CD4-positive, alpha-beta T cell (primary cell): Measurements from ENCODE around the gene SWAP70. TPM values are rescaled to one million over a fixed set of nuclear protein-coding genes. Genes with fewer than 3 reads are reported as not detected.
A peak's percentile ranks its signal among the peaks of the same experiment; 100 is the strongest.

Experiments used
- ATAC-seq: fragments of 200-7000 bp; cut with Tn5 transposase; one replicate; pipeline ENCODE4 v1.10.0; 2022; ENCODE audit warnings: mild to moderate bottlenecking; ENCODE audit not compliant: poor library complexity
- CTCF ChIA-PET: fragments of 350-600 bp; sonication (Branson Sonifier 250); formaldehyde crosslinking; loops from one replicate; lab custom pipeline; 2021; ENCODE audit warnings: antibody characterized with exemption, inconsistent platforms; lab: Charles Lee
- POLR2A ChIA-PET: fragments of 350-600 bp; sonication (Branson Sonifier 250); formaldehyde crosslinking; loops from one replicate; lab custom pipeline; 2021; ENCODE audit warnings: antibody characterized with exemption, inconsistent platforms; lab: Charles Lee
- DNase-seq, 14 experiments: peaks; one replicate each; pipeline ENCODE4 v3.0.0-alpha.2; 2013 to 2020; ENCODE audit warnings: mixed read lengths in 2 of 14
- H3K27ac ChIP-seq, 2 donors: one replicate each; pipeline versions ENCODE4 v1.5.1 to v1.7.0; 2013; ENCODE audit warnings: low read length in 2 of 2, low read depth in 1 of 2, mild to moderate bottlenecking in 1 of 2
- H3K27me3 ChIP-seq, 2 experiments: 1 replicate in 1 of 2; 2 replicates in 1 of 2; pipeline versions ENCODE4 v1.6.1 to v1.7.0; 2013; ENCODE audit warnings: low read length in 2 of 2, control low read depth in 1 of 2, mild to moderate bottlenecking in 1 of 2, moderate library complexity in 1 of 2; ENCODE audit not compliant: insufficient read depth in 2 of 2, control insufficient read depth in 1 of 2
- H3K36me3 ChIP-seq: one replicate; pipeline ENCODE4 v1.6.1; 2013; ENCODE audit warnings: low read length, control low read depth; ENCODE audit not compliant: insufficient read depth
- H3K4me1 ChIP-seq: one replicate; pipeline ENCODE4 v1.6.1; 2013; ENCODE audit warnings: low read length, control low read depth; ENCODE audit not compliant: insufficient read depth
- H3K4me3 ChIP-seq: one replicate; pipeline ENCODE4 v1.5.1; 2013; ENCODE audit warnings: mild to moderate bottlenecking, low read length, moderate library complexity
- H3K9me3 ChIP-seq, 2 experiments: 1 replicate in 1 of 2; 2 replicates in 1 of 2; pipeline versions ENCODE4 v1.6.1 to v1.7.0; 2013; ENCODE audit warnings: low read length in 2 of 2, mild to moderate bottlenecking in 2 of 2, control low read depth in 1 of 2, moderate library complexity in 1 of 2; ENCODE audit not compliant: control insufficient read depth in 1 of 2, insufficient read depth in 1 of 2
- H3K27ac Mint-ChIP-seq: one replicate; pipeline ENCODE4 v1.8.0; 2020; ENCODE audit warnings: mixed read lengths
- H3K27me3 Mint-ChIP-seq: one replicate; pipeline ENCODE4 v1.8.0; 2021; ENCODE audit warnings: mixed read lengths
- H3K36me3 Mint-ChIP-seq: one replicate; pipeline ENCODE4 v1.8.0; 2021; ENCODE audit warnings: low read depth, mixed read lengths
- H3K4me1 Mint-ChIP-seq: one replicate; pipeline ENCODE4 v1.8.0; 2021; ENCODE audit warnings: low read depth, mixed read lengths
- H3K4me3 Mint-ChIP-seq: one replicate; pipeline ENCODE4 v1.8.0; 2020; ENCODE audit warnings: mild to moderate bottlenecking, mixed read lengths
- H3K9me3 Mint-ChIP-seq: one replicate; pipeline ENCODE4 v1.8.0; 2020; ENCODE audit warnings: mixed read lengths
- intact Hi-C, 2 experiments: fragments of 100-400 bp; cut with DNase I in 1 of 2; cut with micrococcal nuclease in 1 of 2; formaldehyde crosslinking; loops; one replicate each; pipeline versions ENCODE4 v1.15.1 to v1.9.0; 2023 to 2025; cut with DNase I, micrococcal nuclease
- total RNA-seq, 174 experiments: library from RNA in 2 of 174; stranded (reverse) in 2 of 174; gene quantifications; one replicate each; pipeline ENCODE4 v1.2.3 and lab custom pipeline; 2021 to 2026
- TF ChIP-seq, protein P1 (sequence below): fragments of 200-600 bp; IDR thresholded peaks from one replicate; pipeline ENCODE4 v1.8.0; 2022; ENCODE audit warnings: antibody characterized with exemption, mild to moderate bottlenecking

The SWAP70 gene
- total RNA-seq, 2 experiments from 2014 or later: 4.0 to 4.1 TPM

DNA sequence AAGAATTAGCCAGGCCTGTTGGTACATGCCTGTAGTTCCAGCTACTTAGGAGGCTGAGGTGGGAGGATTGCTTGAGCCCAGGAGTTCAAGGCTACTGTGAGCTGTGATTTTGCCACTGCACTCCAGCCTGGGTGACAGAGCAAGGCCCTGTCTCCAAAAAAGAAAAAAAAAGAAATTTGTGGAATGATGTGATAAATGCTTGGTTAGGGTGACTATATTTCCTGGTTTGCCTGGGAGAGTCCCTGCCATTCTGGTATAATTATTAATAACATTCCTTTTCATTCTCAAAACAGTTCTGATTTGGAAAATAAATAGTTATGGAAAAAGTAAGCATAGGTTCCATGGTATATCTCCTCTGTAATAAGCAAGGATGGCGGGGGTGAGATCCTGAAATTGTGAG, 74.8 kb downstream of the SWAP70 start:
- peak overlapping the region; percentile 79 for H3K27ac Mint-ChIP-seq
- ChIA-PET CTCF (no interaction called here), POLR2A (no interaction called here)
- DNase-seq (no peak), ATAC-seq (no peak)
- no peaks in the 10 kb centered on the region for H3K27me3 Mint-ChIP-seq
- peaks cover 59% of the 10 kb centered on the region for H3K36me3 Mint-ChIP-seq
- Histone ChIP-seq H3K4me1 (no peaks in the 10 kb centered on the region), H3K27me3 (no peaks in the 10 kb centered on the region), H3K9me3 (peaks cover 0 to 13% of the 10 kb centered on the region in 2 experiments), H3K4me3 (no peak overlapping the region), H3K27ac (no peak overlapping the region), H3K36me3 (peaks cover 7% of the 10 kb centered on the region)
- H3K4me3 Mint-ChIP-seq: no peak overlapping the region
- H3K4me1 Mint-ChIP-seq: peaks cover 13% of the 10 kb centered on the region
- TF ChIP-seq, protein P1, sequence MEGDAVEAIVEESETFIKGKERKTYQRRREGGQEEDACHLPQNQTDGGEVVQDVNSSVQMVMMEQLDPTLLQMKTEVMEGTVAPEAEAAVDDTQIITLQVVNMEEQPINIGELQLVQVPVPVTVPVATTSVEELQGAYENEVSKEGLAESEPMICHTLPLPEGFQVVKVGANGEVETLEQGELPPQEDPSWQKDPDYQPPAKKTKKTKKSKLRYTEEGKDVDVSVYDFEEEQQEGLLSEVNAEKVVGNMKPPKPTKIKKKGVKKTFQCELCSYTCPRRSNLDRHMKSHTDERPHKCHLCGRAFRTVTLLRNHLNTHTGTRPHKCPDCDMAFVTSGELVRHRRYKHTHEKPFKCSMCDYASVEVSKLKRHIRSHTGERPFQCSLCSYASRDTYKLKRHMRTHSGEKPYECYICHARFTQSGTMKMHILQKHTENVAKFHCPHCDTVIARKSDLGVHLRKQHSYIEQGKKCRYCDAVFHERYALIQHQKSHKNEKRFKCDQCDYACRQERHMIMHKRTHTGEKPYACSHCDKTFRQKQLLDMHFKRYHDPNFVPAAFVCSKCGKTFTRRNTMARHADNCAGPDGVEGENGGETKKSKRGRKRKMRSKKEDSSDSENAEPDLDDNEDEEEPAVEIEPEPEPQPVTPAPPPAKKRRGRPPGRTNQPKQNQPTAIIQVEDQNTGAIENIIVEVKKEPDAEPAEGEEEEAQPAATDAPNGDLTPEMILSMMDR: no peak
- peaks cover 14% of the 10 kb centered on the region for H3K9me3 Mint-ChIP-seq
- intact Hi-C loops: no loop called here

DNA sequence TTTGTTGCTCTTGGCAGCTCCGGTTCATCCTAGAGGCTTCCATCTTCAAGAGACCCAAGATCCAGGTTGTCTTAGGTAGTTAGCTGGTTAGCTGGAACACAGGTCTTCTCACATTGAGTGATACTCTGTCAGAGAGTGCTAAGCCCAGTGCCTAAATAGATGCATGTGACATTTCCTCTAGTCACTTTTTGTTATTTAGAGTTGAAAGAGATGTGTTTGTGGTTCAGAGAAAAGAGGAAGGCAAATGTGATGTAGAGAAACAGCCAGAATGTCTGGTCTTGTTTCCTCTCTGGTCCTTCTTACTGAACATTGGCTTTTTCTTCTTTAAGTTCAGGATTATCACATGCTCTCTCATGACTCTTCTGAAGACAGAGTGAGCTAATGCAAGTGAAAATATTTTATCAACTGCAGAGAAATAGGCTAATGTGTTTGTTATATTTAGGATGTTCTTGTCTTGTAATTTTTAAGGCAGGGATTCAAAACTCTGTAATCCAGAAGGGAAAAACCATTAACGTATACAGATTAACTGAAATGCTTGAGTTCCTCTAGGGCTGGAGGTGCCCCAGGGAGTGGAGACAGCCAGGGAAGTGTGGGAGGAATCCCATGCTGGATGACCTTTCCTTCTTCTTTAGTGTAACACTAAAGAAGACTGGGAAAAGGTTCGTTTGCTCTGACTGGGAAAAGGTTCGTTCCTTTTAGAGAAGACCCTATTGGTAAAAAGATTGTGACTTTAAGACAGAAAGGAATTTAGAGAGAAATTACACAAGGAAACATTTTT, 75.4 kb downstream of the SWAP70 start:
- intact Hi-C loops: no loop called here

DNA sequence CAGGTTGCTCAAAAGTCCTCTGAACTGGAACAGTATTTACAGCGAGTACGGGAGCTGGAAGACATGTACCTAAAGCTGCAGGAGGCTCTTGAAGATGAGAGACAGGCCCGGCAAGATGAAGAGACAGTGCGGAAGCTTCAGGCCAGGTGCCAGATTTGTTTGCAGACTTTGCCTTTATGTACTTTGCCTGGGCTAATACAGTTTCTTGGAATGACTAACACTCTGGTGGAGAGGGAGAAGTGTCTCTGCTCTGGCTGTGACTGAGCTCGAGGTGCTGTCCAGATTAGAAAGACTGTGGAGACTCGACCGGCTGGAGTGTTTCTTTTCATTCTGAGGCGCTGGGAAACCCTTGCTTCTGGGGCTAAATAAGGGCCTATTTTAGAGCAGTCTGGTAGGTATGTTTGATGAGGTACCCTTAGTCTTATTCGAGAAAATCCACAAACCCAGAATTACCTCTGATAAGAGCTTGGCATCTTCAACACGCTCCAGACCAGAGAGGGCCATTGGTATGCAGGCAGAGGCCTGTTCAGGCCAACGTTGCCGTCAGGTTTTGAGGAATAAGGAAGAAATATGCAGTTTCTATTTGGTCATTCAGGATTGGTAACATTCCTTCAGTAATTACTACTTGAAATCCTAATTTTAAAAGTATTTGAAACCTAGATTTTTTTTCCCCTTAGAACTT, 76.5 kb downstream of the SWAP70 start:
- no peak for ATAC-seq
- Histone ChIP-seq H3K27me3 (no peaks in the 10 kb centered on the region), H3K9me3 (peaks cover 0 to 11% of the 10 kb centered on the region in 2 experiments), H3K4me3 (no peak overlapping the region), H3K27ac (no peak overlapping the region), H3K36me3 (peaks cover 7% of the 10 kb centered on the region), H3K4me1 (no peaks in the 10 kb centered on the region)
- POLR2A ChIA-PET: no interaction called here
- intact Hi-C loops: no loop called here
- no peak for DNase-seq
- Mint-ChIP-seq H3K27ac (peak overlapping the region; percentile 79), H3K27me3 (no peaks in the 10 kb centered on the region), H3K9me3 (peaks cover 12% of the 10 kb centered on the region), H3K4me3 (no peak overlapping the region), H3K4me1 (peaks cover 13% of the 10 kb centered on the region), H3K36me3 (peaks cover 50% of the 10 kb centered on the region)
- CTCF ChIA-PET: interaction anchor here (0.8 kb wide), 1 partner anchor 68 kb away, joined by 4 read pairs; no protein-coding TSS in a partner anchor
- TF ChIP-seq, protein P1: no peak

More for the DNA sequence above, 75.4 kb downstream of the SWAP70 start:
- H3K9me3 ChIP-seq: peaks cover 0 to 13% of the 10 kb centered on the region in 2 experiments
- Mint-ChIP-seq H3K27ac (peak overlapping the region; percentile 79), H3K36me3 (peaks cover 54% of the 10 kb centered on the region), H3K9me3 (peaks cover 14% of the 10 kb centered on the region), H3K27me3 (no peaks in the 10 kb centered on the region), H3K4me1 (peaks cover 13% of the 10 kb centered on the region), H3K4me3 (no peak overlapping the region)
- H3K27ac ChIP-seq: no peak overlapping the region
- POLR2A ChIA-PET: no interaction called here
- H3K4me3 ChIP-seq: no peak overlapping the region
- peak; percentile 91 for ATAC-seq
- CTCF ChIA-PET: no interaction called here
- H3K27me3 ChIP-seq: no peaks in the 10 kb centered on the region
- H3K4me1 ChIP-seq: no peaks in the 10 kb centered on the region
- TF ChIP-seq, protein P1: no peak
- peak in 1 of 14 experiments; percentile 9 for DNase-seq
- peaks cover 7% of the 10 kb centered on the region for H3K36me3 ChIP-seq
